ENCODE results near the gene KLHL3.

DNA sequence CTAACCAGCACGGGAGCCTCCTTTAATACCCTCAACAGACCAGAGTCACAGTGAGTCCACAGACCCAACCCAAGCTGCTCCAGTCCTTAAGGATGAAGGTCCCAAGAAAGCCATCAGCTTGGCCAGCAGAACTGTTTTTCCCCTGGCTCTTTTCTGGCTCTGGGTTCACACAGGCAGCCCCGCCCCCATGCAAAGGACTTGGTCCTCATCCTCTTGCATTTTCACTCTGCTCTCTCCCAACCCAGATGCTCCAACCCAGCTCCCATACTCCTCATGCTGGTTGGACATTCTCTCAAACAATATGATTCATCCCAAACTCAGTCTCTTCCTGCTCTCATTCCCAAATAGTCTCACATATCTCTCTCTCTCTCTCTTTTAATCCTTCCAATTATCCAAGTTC, 162.5 kb downstream of the KLHL3 start:
- TF ChIP-seq, protein P1, sequence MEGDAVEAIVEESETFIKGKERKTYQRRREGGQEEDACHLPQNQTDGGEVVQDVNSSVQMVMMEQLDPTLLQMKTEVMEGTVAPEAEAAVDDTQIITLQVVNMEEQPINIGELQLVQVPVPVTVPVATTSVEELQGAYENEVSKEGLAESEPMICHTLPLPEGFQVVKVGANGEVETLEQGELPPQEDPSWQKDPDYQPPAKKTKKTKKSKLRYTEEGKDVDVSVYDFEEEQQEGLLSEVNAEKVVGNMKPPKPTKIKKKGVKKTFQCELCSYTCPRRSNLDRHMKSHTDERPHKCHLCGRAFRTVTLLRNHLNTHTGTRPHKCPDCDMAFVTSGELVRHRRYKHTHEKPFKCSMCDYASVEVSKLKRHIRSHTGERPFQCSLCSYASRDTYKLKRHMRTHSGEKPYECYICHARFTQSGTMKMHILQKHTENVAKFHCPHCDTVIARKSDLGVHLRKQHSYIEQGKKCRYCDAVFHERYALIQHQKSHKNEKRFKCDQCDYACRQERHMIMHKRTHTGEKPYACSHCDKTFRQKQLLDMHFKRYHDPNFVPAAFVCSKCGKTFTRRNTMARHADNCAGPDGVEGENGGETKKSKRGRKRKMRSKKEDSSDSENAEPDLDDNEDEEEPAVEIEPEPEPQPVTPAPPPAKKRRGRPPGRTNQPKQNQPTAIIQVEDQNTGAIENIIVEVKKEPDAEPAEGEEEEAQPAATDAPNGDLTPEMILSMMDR (IDR thresholded peaks at IDR 0.05; ENCODE audit: low read depth, low read length, missing input control): no peak
- TF ChIP-seq, protein P2, sequence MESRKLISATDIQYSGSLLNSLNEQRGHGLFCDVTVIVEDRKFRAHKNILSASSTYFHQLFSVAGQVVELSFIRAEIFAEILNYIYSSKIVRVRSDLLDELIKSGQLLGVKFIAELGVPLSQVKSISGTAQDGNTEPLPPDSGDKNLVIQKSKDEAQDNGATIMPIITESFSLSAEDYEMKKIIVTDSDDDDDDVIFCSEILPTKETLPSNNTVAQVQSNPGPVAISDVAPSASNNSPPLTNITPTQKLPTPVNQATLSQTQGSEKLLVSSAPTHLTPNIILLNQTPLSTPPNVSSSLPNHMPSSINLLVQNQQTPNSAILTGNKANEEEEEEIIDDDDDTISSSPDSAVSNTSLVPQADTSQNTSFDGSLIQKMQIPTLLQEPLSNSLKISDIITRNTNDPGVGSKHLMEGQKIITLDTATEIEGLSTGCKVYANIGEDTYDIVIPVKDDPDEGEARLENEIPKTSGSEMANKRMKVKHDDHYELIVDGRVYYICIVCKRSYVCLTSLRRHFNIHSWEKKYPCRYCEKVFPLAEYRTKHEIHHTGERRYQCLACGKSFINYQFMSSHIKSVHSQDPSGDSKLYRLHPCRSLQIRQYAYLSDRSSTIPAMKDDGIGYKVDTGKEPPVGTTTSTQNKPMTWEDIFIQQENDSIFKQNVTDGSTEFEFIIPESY (IDR thresholded peaks at IDR 0.05): no peak
- TF ChIP-seq, protein P3, sequence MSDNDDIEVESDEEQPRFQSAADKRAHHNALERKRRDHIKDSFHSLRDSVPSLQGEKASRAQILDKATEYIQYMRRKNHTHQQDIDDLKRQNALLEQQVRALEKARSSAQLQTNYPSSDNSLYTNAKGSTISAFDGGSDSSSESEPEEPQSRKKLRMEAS (IDR thresholded peaks at IDR 0.05): no peak
- TF ChIP-seq, protein P4, sequence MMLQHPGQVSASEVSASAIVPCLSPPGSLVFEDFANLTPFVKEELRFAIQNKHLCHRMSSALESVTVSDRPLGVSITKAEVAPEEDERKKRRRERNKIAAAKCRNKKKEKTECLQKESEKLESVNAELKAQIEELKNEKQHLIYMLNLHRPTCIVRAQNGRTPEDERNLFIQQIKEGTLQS (IDR thresholded peaks at IDR 0.05): no peak

Measured in liver (tissue), 3 donors.